Esophagus (tissue), 2 donors: ENCODE results near the gene DRC3. TPM values are rescaled to one million over a fixed set of nuclear protein-coding genes. Genes with fewer than 3 reads are reported as not detected.

ENCODE experiments used
- polyA plus RNA-seq, 2 donors: library from polyadenylated mRNA; stranded (reverse); fragments of 200-250 nt; gene quantifications; one replicate each; pipeline ENCODE4 v1.2.3, GENCODE V29; 2013
- donor health status: healthy with polysubstance abuse.
- donor health status: Bipolar disorder and iron deficiency.

The DRC3 gene
- polyA plus RNA-seq, 2 donors = 0.72 to 1.4 TPM

Other genes starting within 250 kb of the DRC3 start
- gene SREBF1, start 135.9 kb upstream of the DRC3 start, polyA plus RNA-seq = 100 to 1,000 TPM in 1 of 2 donors, 10 to 100 TPM in 1; 95.1 to 116 TPM
- gene TOM1L2, start 462 bp upstream of the DRC3 start, polyA plus RNA-seq = 10 to 100 TPM; 49.9 to 83.2 TPM
- 10 to 100 TPM; 16.2 to 21.0 TPM for gene ATPAF2, start 66.3 kb downstream of the DRC3 start, polyA plus RNA-seq
- 1 to 10 TPM; 6.2 to 7.5 TPM for gene GID4, start 66.5 kb downstream of the DRC3 start, polyA plus RNA-seq
- 10 to 100 TPM; 29.8 to 35.0 TPM for gene DRG2, start 115.1 kb downstream of the DRC3 start, polyA plus RNA-seq
- under 1 TPM; 0.51 to 0.68 TPM for gene MYO15A, start 135.9 kb downstream of the DRC3 start, polyA plus RNA-seq
- gene ALKBH5, start 211.0 kb downstream of the DRC3 start, polyA plus RNA-seq = 10 to 100 TPM; 19.4 to 20.4 TPM